Measurements from ENCODE around the gene UBE2J1.

Gene UBE2J1

DNA sequence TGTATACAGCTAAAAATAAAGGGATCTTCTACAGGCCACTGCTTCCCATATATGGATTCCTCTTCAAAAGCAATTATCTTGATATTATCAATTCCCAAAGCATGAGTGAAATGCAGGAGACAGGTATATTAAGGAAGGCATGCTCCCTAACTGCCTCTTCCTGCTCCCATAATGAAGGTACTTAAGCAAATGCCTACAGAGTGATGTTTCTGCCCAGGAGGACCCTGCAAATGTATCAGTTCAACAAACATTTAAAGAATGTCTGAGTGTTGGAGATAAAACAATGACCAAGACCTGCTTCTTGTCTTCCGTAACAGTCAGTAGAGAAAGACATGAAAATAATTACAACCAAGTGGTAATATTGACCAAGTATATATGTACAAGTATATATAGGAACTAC is 4.2 kb downstream of the UBE2J1 start:
- H3K4me2 ChIP-seq (ENCODE audit: low read length): peak overlapping the region; percentile 77
- TF ChIP-seq EZH2 (IDR thresholded peaks at IDR 0.05; ENCODE audit: borderline replicate concordance, low read length) (no peak), CTCF (IDR thresholded peaks at IDR 0.05; ENCODE audit: low read length) (no peak)
- H3K9ac ChIP-seq (ENCODE audit: low read length): peak overlapping the region; percentile 19; the same call in 1 of the 2 replicates
- H3K4me3 ChIP-seq (ENCODE audit: low read depth, low read length, poor library complexity, severe bottlenecking): peak overlapping the region; percentile 79
- no peaks in the 10 kb centered on the region for H3F3A ChIP-seq (ENCODE audit: insufficient read depth, low read length)
- no peaks in the 10 kb centered on the region for H4K20me1 ChIP-seq (ENCODE audit: insufficient read depth, low read length)
- H3K27me3 ChIP-seq (ENCODE audit: insufficient read depth, low read length): no peaks in the 10 kb centered on the region
- H3K9me2 ChIP-seq (ENCODE audit: low read depth, low read length): no peaks in the 10 kb centered on the region
- no peaks in the 10 kb centered on the region for H3K9me3 ChIP-seq (ENCODE audit: low read length)
- H3K27ac ChIP-seq (ENCODE audit: low read depth, low read length, poor library complexity, severe bottlenecking): peak overlapping the region; percentile 100
- H3K4me1 ChIP-seq (ENCODE audit: insufficient read depth, low read length, severe bottlenecking): peaks cover 71% of the 10 kb centered on the region
- peaks cover 95% of the 10 kb centered on the region for H3K79me2 ChIP-seq (ENCODE audit: insufficient read depth, low read length)
- H3K36me3 ChIP-seq (ENCODE audit: insufficient read depth, low read length): peaks cover 39% of the 10 kb centered on the region
- H2AFZ ChIP-seq (ENCODE audit: low read length): no peak overlapping the region

DNA sequence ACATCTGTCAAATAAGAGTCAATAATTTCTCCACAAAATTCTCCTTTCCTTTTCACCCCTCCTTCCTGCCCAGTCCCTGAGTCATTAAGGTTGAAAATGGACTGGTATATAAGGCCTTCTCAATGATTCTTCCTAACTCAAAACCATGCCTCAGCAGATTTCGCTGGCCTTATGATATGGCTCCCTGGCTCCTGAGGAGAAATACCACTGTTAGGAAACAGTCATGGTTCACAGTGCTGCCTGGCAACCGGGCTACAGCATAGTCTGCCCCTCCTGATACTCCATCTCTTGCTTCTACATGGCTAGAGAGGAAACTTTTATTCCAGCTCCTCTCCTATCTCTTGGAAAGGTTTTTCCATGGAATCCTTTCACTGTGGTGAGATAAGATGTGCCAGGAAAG is 4.7 kb downstream of the UBE2J1 start:
- Histone ChIP-seq H3K4me1 (ENCODE audit: insufficient read depth, low read length, severe bottlenecking) (peaks cover 69% of the 10 kb centered on the region), H3K9me2 (ENCODE audit: low read depth, low read length) (no peaks in the 10 kb centered on the region), H3K4me3 (ENCODE audit: low read depth, low read length, poor library complexity, severe bottlenecking) (peak overlapping the region; percentile 79), H4K20me1 (ENCODE audit: insufficient read depth, low read length) (no peaks in the 10 kb centered on the region), H3K4me2 (ENCODE audit: low read length) (peak overlapping the region; percentile 77), H3K9ac (ENCODE audit: low read length) (peak overlapping the region; percentile 19; the same call in 1 of the 2 replicates), H3K27ac (ENCODE audit: low read depth, low read length, poor library complexity, severe bottlenecking) (peak overlapping the region; percentile 100), H3K79me2 (ENCODE audit: insufficient read depth, low read length) (peaks cover 94% of the 10 kb centered on the region), H3K27me3 (ENCODE audit: insufficient read depth, low read length) (no peaks in the 10 kb centered on the region), H3K9me3 (ENCODE audit: low read length) (no peaks in the 10 kb centered on the region), H3K36me3 (ENCODE audit: insufficient read depth, low read length) (peaks cover 42% of the 10 kb centered on the region), H2AFZ (ENCODE audit: low read length) (no peak overlapping the region), H3F3A (ENCODE audit: insufficient read depth, low read length) (no peaks in the 10 kb centered on the region)
- no peak for TF ChIP-seq EZH2 (IDR thresholded peaks at IDR 0.05; ENCODE audit: borderline replicate concordance, low read length)
- TF ChIP-seq CTCF (IDR thresholded peaks at IDR 0.05; ENCODE audit: low read length): no peak

DNA sequence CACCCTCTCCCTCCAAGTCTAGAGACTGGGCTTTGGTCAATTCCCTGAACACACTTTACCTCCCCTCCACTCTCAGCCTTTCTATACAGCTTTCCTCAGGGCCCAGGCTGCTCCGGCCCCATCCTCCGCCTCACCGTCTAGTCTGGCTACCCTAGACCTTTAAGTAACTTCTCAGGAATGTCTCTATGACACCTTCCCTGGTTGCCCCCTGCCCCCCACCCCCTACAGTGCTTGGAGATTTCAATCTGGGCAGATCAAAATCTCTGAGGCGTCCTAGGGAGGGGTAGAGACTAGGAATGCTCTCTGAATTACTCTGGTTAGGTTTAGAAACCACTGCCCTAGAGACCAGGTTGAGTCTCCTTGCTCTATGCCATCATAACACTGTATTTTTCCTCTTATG is 6.1 kb downstream of the UBE2J1 start:
- H3K4me3 ChIP-seq (ENCODE audit: low read depth, low read length, poor library complexity, severe bottlenecking): peak overlapping the region; percentile 19
- no peaks in the 10 kb centered on the region for H3F3A ChIP-seq (ENCODE audit: insufficient read depth, low read length)
- H3K9ac ChIP-seq (ENCODE audit: low read length): peak overlapping the region; percentile 28; the same call in 1 of the 2 replicates
- peak overlapping the region; percentile 43 for H3K27ac ChIP-seq (ENCODE audit: low read depth, low read length, poor library complexity, severe bottlenecking)
- no peaks in the 10 kb centered on the region for H3K9me2 ChIP-seq (ENCODE audit: low read depth, low read length)
- H3K36me3 ChIP-seq (ENCODE audit: insufficient read depth, low read length): peaks cover 48% of the 10 kb centered on the region
- peaks cover 97% of the 10 kb centered on the region for H3K79me2 ChIP-seq (ENCODE audit: insufficient read depth, low read length)
- H2AFZ ChIP-seq (ENCODE audit: low read length): no peak overlapping the region
- TF ChIP-seq EZH2 (IDR thresholded peaks at IDR 0.05; ENCODE audit: borderline replicate concordance, low read length) (no peak), CTCF (IDR thresholded peaks at IDR 0.05; ENCODE audit: low read length) (no peak)
- H4K20me1 ChIP-seq (ENCODE audit: insufficient read depth, low read length): no peaks in the 10 kb centered on the region
- H3K9me3 ChIP-seq (ENCODE audit: low read length): no peaks in the 10 kb centered on the region
- H3K27me3 ChIP-seq (ENCODE audit: insufficient read depth, low read length): no peaks in the 10 kb centered on the region
- H3K4me2 ChIP-seq (ENCODE audit: low read length): peak overlapping the region; percentile 77; the same call in 1 of the 2 replicates
- H3K4me1 ChIP-seq (ENCODE audit: insufficient read depth, low read length, severe bottlenecking): peaks cover 69% of the 10 kb centered on the region
